DND-41 (cell line): ENCODE data around the gene VAC14.

ENCODE experiments used
- ATAC-seq: fragments of 200-7000 bp; cut with Tn5 transposase; 3 replicates; pipeline ENCODE4 v1.9.1; 2021; ENCODE audit warnings: low read depth; ENCODE audit not compliant: insufficient read depth
- DNase-seq: peaks from one replicate; pipeline ENCODE4 v3.0.0-alpha.2; 2020
- H2AFZ ChIP-seq: 2 replicates; pipeline ENCODE4 v1.6.0; 2012; ENCODE audit warnings: low read depth, low read length
- H3K27ac ChIP-seq: 2 replicates; pipeline ENCODE4 v1.5.1; 2012; ENCODE audit warnings: low read length, inconsistent platforms
- H3K27me3 ChIP-seq: fragments of 200-600 bp; sonication (generic); 2 replicates; pipeline ENCODE4 v1.6.0; 2012; ENCODE audit warnings: low read length, mild to moderate bottlenecking, inconsistent platforms; ENCODE audit not compliant: insufficient read depth, poor library complexity
- H3K36me3 ChIP-seq: 2 replicates; pipeline ENCODE4 v1.5.1; 2012; ENCODE audit warnings: low read length, inconsistent platforms; ENCODE audit not compliant: insufficient read depth
- H3K4me1 ChIP-seq: 2 replicates; pipeline ENCODE4 v1.5.1; 2012; ENCODE audit warnings: mild to moderate bottlenecking, low read length; ENCODE audit not compliant: insufficient read depth
- H3K4me2 ChIP-seq: 2 replicates; pipeline ENCODE4 v1.6.0; 2012; ENCODE audit warnings: mild to moderate bottlenecking, moderate library complexity, low read length, inconsistent platforms; ENCODE audit not compliant: insufficient read depth
- H3K4me3 ChIP-seq, 2 experiments: fragments of 200-600 bp in 1 of 2; shearing (Covaris generic) in 1 of 2; 2 replicates each; pipeline ENCODE4 v1.5.1; 2012 to 2016; ENCODE audit warnings: inconsistent platforms in 2 of 2, low read length in 2 of 2, mild to moderate bottlenecking in 2 of 2, low read depth in 1 of 2, moderate library complexity in 1 of 2
- H3K79me2 ChIP-seq: 2 replicates; pipeline ENCODE4 v1.6.0; 2012; ENCODE audit warnings: low read length, inconsistent platforms; ENCODE audit not compliant: insufficient read depth
- H3K9ac ChIP-seq: 2 replicates; pipeline ENCODE4 v1.6.0; 2012; ENCODE audit warnings: low read depth, mild to moderate bottlenecking, inconsistent platforms, low read length, moderate library complexity
- H3K9me3 ChIP-seq: 2 replicates; pipeline ENCODE4 v1.5.1; 2012; ENCODE audit warnings: low read length, moderate library complexity, mild to moderate bottlenecking, inconsistent platforms; ENCODE audit not compliant: insufficient read depth, severe bottlenecking
- H4K20me1 ChIP-seq: 2 replicates; pipeline ENCODE4 v1.6.0; 2012; ENCODE audit warnings: low read length; ENCODE audit not compliant: insufficient read depth
- CTCF ChIP-seq: IDR thresholded peaks from 2 replicates; pipeline ENCODE4 v1.5.1; 2012; ENCODE audit warnings: borderline replicate concordance, low read length, moderate library complexity, mild to moderate bottlenecking; ENCODE audit not compliant: poor library complexity, severe bottlenecking; ENCODE audit errors: extremely low read depth
- EZH2 ChIP-seq: IDR thresholded peaks from 3 replicates; pipeline ENCODE4 v1.6.1; 2012; ENCODE audit warnings: borderline replicate concordance, low read depth, mild to moderate bottlenecking, moderate library complexity, low read length, inconsistent platforms; ENCODE audit not compliant: severe bottlenecking

Gene VAC14

GRCh38 chr16:70730944-70731343 lies 70.0 kb downstream of the VAC14 start:
- no peak for ATAC-seq
- H3K9ac ChIP-seq = no peak overlapping the region
- TF ChIP-seq CTCF (no peak), EZH2 (no peak)

GRCh38 chr16:70730031-70730430 lies 70.9 kb downstream of the VAC14 start:
- Histone ChIP-seq H3K4me3 (no peak overlapping the region), H3K4me1 (no peaks in the 10 kb centered on the region), H3K36me3 (peaks cover 51% of the 10 kb centered on the region), H4K20me1 (0 out of 2 replicates have a peak, but pooled peaks cover 2% of the 10 kb centered on the region), H3K79me2 (no peaks in the 10 kb centered on the region), H3K27ac (no peak overlapping the region), H2AFZ (no peak overlapping the region), H3K9me3 (no peaks in the 10 kb centered on the region), H3K4me2 (no peak overlapping the region), H3K27me3 (no peaks in the 10 kb centered on the region), H3K9ac (no peak overlapping the region)
- DNase-seq (no peak), ATAC-seq (no peak)
- TF ChIP-seq CTCF (no peak), EZH2 (no peak)

More at GRCh38 chr16:70730944-70731343, 70.0 kb downstream of the VAC14 start:
- H2AFZ ChIP-seq = no peak overlapping the region
- H3K79me2 ChIP-seq = no peaks in the 10 kb centered on the region
- 0 out of 2 replicates have a peak, but pooled peaks cover 2% of the 10 kb centered on the region for H4K20me1 ChIP-seq
- H3K27me3 ChIP-seq = no peaks in the 10 kb centered on the region
- H3K9me3 ChIP-seq = no peaks in the 10 kb centered on the region
- H3K36me3 ChIP-seq = peaks cover 54% of the 10 kb centered on the region
- no peak overlapping the region for H3K4me2 ChIP-seq
- DNase-seq = no peak
- H3K27ac ChIP-seq = no peak overlapping the region
- no peaks in the 10 kb centered on the region for H3K4me1 ChIP-seq
- no peak overlapping the region for H3K4me3 ChIP-seq

- Histone ChIP-seq H3K9ac (no peak overlapping the region), H4K20me1 (0 out of 2 replicates have a peak, but pooled peaks cover 2% of the 10 kb centered on the region), H3K9me3 (no peaks in the 10 kb centered on the region), H3K79me2 (no peaks in the 10 kb centered on the region), H3K27me3 (no peaks in the 10 kb centered on the region), H3K36me3 (peaks cover 47% of the 10 kb centered on the region), H3K4me3 (no peak overlapping the region), H3K27ac (no peak overlapping the region), H3K4me2 (no peak overlapping the region), H3K4me1 (no peaks in the 10 kb centered on the region), H2AFZ (no peak overlapping the region)
- ATAC-seq (no peak), DNase-seq (no peak)
- TF ChIP-seq EZH2 (no peak), CTCF (no peak)
Measured at GRCh38 chr16:70729292-70729691, 71.7 kb downstream of the VAC14 start.

GRCh38 chr16:70728150-70728549 lies 72.8 kb downstream of the VAC14 start:
- no peak for TF ChIP-seq CTCF
- H3K9ac ChIP-seq = no peak overlapping the region
- no peak overlapping the region for H3K4me3 ChIP-seq
- peaks cover 47% of the 10 kb centered on the region for H3K36me3 ChIP-seq
- no peak overlapping the region for H2AFZ ChIP-seq
- no peak for DNase-seq
- H3K4me2 ChIP-seq = no peak overlapping the region
- ATAC-seq = no peak
- H3K27me3 ChIP-seq = no peaks in the 10 kb centered on the region
- no peak overlapping the region for H3K27ac ChIP-seq
- H3K79me2 ChIP-seq = no peaks in the 10 kb centered on the region
- H4K20me1 ChIP-seq = 0 out of 2 replicates have a peak, but pooled peaks cover 2% of the 10 kb centered on the region
- no peaks in the 10 kb centered on the region for H3K9me3 ChIP-seq
- H3K4me1 ChIP-seq = no peaks in the 10 kb centered on the region
